ENCODE data around the gene GMDS. TPM values are rescaled to one million over a fixed set of nuclear protein-coding genes. Genes with fewer than 3 reads are reported as not detected.

Gene GMDS
- total and polyA plus RNA-seq, 2 of the 8 experiments (the other 6 are each of a cell fraction or from before 2014, with no cell fraction given): 16.8 to 50.0 TPM

- Histone ChIP-seq H3K9me3 (ENCODE audit: insufficient read depth in 2 of 2, low read depth in 1 of 2, low read length in 1 of 2) (no peaks in the 10 kb centered on the region), H3K4ac (replicated peaks; ENCODE audit: insufficient read length, low read depth, low read length) (no peak overlapping the region), H2BK5ac (ENCODE audit: low read depth, low read length) (no peak overlapping the region), H3K4me2 (ENCODE audit: insufficient read depth in 1 of 2, low read depth in 2 of 2, low read length in 2 of 2) (no peak overlapping the region; a peak in 1 of 4 replicates), H2BK15ac (ENCODE audit: low read length) (no peak overlapping the region), H3K23ac (ENCODE audit: insufficient read length) (no peak overlapping the region), H3K9ac (replicated peaks in 1 of 4; ENCODE audit: extremely low read depth in 1 of 4, low read depth in 3 of 4, low read length in 3 of 4) (no peak overlapping the region), H3K4me3 (ENCODE audit: extremely low read depth in 1 of 4, insufficient read depth in 2 of 4, low read depth in 3 of 4, low read length in 4 of 4) (no peak overlapping the region), H3K36me3 (ENCODE audit: control insufficient read depth in 2 of 4, insufficient read depth in 4 of 4, low read length in 3 of 4) (no peaks in the 10 kb centered on the region), H3K14ac (ENCODE audit: insufficient read length) (no peak overlapping the region), H4K91ac (replicated peaks; ENCODE audit: insufficient read length, low read length) (no peak overlapping the region), H3K23me2 (ENCODE audit: low read depth, low read length) (no peaks in the 10 kb centered on the region; the same call in 1 of the 2 replicates), H3K4me1 (replicated peaks in 1 of 4; ENCODE audit: control insufficient read depth in 3 of 4, insufficient read depth in 4 of 4, low read length in 3 of 4) (peaks cover 4 to 22% (median 16%) of the 10 kb centered on the region in 4 experiments; a peak in 6 of 7 replicates), H3K79me1 (ENCODE audit: low read depth, low read length) (no peaks in the 10 kb centered on the region; the same call in 1 of the 2 replicates), H3K27me3 (replicated peaks in 1 of 4; ENCODE audit: control insufficient read depth in 3 of 4, extremely low read depth in 1 of 4, insufficient read depth in 3 of 4, low read length in 3 of 4) (no peaks in the 10 kb centered on the region), H3K18ac (ENCODE audit: extremely low read depth, low read length) (no peak overlapping the region), H2AFZ (ENCODE audit: low read length) (no peak overlapping the region), H4K20me1 (replicated peaks in 1 of 2; ENCODE audit: control insufficient read depth in 1 of 2, insufficient read depth in 2 of 2, low read length in 2 of 2) (no peaks in the 10 kb centered on the region), H2AK5ac (ENCODE audit: low read depth, low read length) (no peak overlapping the region), H4K8ac (ENCODE audit: extremely low read depth, insufficient read depth, low read length) (no peak overlapping the region), H3K79me2 (ENCODE audit: control insufficient read depth in 1 of 2, insufficient read depth in 2 of 2, low read length in 2 of 2) (no peaks in the 10 kb centered on the region), H3K27ac (ENCODE audit: low read depth, low read length) (no peak overlapping the region), H4K5ac (ENCODE audit: insufficient read length, low read depth, low read length) (no peak overlapping the region), H3K56ac (replicated peaks; ENCODE audit: insufficient read length, low read depth, low read length) (no peak overlapping the region), H2BK12ac (ENCODE audit: low read depth, low read length) (no peak overlapping the region), H2BK20ac (ENCODE audit: low read length) (no peak overlapping the region), H2BK120ac (replicated peaks; ENCODE audit: low read depth, low read length) (no peak overlapping the region)
- ChIA-PET POLR2A (ENCODE audit: partially characterized antibody) (no interaction called here), CTCF (ENCODE audit: partially characterized antibody) (interaction anchor here (1.3 kb wide), 1 partner anchor 25 kb away, joined by 3 read pairs; no protein-coding TSS in a partner anchor)
- 91% methylated on average over 4 of the region's 4 CpGs; no CpG with 5 or more reads in 1 of the 2 experiments for WGBS, 2 experiments (ENCODE audit: extremely low coverage in 1 of 2, insufficient coverage in 1 of 2, insufficient read length in 1 of 2, insufficient replicate concordance in 2 of 2, low coverage in 1 of 2, low lambda C conversion rate in 2 of 2, missing lambda C conversion rate in 1 of 2)
- FAIRE-seq (no peak), DNase-seq (ENCODE audit: low read depth in 1 of 2, low spot score in 2 of 2) (no peak)
- TF ChIP-seq JUN (IDR thresholded peaks at IDR 0.05; ENCODE audit: low read depth, low read length): no peak
- TF ChIP-seq TAF7 (optimal IDR thresholded peaks at IDR 0.05; ENCODE audit: borderline replicate concordance, low read depth, low read length): no peak
- TF ChIP-seq SIRT6 (IDR thresholded peaks at IDR 0.05; ENCODE audit: low read length): no peak
- no peak for TF ChIP-seq SRF (IDR thresholded peaks at IDR 0.05; ENCODE audit: low read depth, low read length)
- no peak for TF ChIP-seq SIN3A (conservative IDR thresholded peaks at IDR 0.05 in 1 of 2, IDR thresholded peaks at IDR 0.05 in 1 of 2; ENCODE audit: low read depth in 1 of 2, low read length in 2 of 2)
- TF ChIP-seq CEBPB (IDR thresholded peaks at IDR 0.05; ENCODE audit: low read depth, low read length): no peak
- no peak for TF ChIP-seq SIX5 (IDR thresholded peaks at IDR 0.05; ENCODE audit: low read depth, low read length)
- TF ChIP-seq TCF12 (IDR thresholded peaks at IDR 0.05; ENCODE audit: low read depth, low read length): no peak
- TF ChIP-seq GABPA (IDR thresholded peaks at IDR 0.05; ENCODE audit: borderline replicate concordance, insufficient read depth, low read length): no peak
Observed at GRCh38 chr6:1868561-1869261, 376.7 kb downstream of the GMDS start.
